Stimulated activated CD4-positive, alpha-beta T cell treated with anti-CD3 and anti-CD28 coated beads, Interleukin-15, amount 100 ng/mL, for 1 hour (primary cell): ENCODE results near the gene ITGBL1.
"Not testable (repeated sequence)": the region's sequence is repeated elsewhere in the genome, so short reads cannot be mapped to it uniquely, and the experiment has no call there.

Source experiments
- DNase-seq, 2 donors: peaks; one replicate each; pipeline ENCODE4 v3.0.0-alpha.2; 2020; ENCODE audit warnings: low read depth in 1 of 2, low spot score in 1 of 2

The ITGBL1 gene

DNA sequence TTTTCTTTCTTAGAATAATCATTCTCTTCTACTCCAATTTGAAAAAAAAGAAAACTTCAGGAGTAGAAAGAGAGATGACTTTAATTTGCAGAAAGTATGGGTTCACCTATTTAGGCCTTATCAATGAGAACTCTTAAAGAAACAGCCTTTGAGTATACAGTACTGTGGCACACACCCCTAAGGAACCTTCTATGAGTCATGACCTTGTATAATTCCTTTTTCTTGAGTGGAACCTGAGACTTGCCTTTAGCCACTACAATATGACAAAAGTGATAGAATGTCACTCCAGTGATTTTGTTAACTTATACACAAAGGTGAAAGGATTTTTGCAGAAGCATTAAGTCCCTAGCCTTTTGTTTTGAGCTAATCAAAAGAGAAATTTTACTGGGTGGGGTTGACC lies 58.7 kb downstream of the ITGBL1 start:
- no peak for DNase-seq

DNA sequence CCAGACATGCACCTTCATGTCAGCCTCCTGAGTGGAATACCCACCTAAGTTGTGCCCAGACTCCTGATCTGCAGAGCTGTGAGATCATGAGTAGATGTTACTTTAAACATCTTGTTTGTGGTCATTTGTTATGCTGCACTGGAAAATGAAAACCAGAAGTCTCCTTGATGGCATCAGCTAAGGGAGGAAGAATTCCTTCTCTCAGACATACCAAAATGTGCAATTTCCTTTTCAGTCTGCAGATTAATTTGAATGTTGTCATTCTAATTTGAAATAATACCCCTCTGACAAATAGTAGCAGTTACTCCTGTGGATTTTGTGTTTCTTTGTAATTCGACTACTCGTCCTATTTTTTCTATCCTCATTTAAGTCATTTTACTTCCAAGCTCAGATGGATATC lies 59.3 kb downstream of the ITGBL1 start:
- DNase-seq: no peak

DNA sequence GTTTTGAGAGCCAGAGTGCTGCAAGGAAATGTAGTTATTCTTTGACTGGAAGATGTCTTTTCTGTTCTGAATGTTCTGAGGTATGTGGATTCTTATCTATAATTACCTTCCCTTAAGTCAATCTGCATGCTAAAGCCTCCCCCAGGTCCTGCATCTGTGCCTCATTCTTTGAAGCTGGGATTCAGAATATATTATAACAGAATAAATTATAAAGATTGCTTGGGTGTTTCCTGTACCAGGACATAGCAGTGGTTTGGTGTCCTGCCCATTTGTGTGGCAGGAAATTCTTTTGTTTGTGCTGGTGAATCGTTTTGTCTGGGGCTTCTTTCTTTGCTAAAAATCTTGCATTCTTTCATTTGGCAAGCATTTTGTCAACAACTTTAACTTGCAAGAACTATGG lies 60.2 kb downstream of the ITGBL1 start:
- DNase-seq: no peak

DNA sequence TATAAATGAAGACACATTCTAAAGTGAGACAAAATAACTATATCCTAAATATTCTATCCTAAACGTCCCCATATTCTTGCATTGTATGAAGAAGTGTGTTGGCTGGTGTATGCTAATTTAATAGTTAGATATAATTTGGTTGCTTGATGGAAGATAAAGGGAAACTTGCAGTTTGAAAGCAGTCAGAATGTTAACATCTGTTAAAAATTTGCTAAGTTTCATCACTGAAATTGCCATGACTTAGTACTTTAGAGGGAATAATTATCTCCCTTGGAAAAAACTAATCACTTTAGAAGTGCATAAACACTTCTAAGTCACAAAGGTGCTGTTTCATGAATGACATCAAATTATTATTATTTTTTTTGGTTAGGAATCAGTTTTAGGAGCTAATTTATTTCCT lies 61.6 kb downstream of the ITGBL1 start:
- no peak for DNase-seq

DNA sequence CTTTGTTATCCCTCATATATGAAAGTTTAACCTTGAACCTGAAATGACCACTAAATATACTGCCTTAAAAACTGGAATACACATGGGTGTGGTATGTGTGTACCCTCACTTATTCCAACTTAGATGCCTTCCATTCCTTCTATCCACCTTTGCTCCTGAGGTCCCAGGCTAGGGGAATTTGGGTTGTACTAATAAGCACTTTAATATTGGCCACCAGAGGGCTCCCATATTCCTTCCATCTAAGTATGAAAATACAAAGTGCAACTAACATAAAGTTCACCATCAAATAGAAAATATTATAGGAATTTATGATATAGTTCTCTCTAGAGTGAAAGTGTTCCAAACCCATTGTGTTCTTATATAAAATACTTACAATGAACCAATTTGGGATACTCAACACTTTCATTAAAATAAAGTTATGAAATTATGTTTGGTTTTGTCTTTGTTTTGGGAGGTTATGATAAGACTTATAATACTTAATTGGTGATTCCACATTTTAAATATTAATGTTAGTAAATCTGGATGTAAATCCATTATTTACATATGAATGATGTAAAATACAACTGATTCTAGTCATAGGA lies 62.3 kb downstream of the ITGBL1 start:
- DNase-seq: no peak

DNA sequence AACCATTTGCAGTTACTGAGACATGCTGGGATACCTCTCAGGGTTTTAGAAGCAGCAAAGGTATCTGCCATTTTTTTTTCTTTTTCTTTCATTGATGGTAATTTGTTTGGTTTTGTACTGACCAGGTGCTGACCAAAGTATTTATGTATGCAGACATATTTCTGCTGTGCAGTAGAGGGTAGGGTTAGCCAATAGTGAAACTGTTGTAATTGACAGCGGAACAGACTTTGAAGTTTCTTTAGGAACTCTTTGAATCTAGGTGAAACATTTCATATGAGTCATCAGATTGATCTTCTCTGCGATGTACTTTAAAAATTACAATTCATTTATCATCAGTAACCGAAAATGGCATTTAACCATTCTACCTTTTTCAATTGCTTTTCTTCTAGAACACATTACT lies 63.0 kb downstream of the ITGBL1 start:
- no peak for DNase-seq

DNA sequence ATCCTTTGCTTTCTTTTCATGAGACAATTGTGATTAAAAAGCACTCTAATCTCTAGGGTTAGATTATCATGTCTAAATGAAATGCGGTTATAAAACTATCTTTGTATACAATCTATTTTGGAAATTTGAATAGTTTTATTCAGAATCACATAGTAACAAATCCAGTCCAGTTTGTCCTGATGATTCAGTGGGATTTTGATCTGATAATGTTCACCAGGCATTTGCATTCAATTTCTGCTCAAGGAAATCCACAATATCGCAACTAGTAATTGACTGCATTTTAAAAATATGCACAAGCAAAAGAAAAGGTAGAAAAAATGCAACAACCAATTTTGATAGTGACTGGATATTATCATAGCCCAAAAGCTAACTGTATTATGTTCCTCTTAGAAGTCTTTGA lies 63.8 kb downstream of the ITGBL1 start:
- no peak for DNase-seq

DNA sequence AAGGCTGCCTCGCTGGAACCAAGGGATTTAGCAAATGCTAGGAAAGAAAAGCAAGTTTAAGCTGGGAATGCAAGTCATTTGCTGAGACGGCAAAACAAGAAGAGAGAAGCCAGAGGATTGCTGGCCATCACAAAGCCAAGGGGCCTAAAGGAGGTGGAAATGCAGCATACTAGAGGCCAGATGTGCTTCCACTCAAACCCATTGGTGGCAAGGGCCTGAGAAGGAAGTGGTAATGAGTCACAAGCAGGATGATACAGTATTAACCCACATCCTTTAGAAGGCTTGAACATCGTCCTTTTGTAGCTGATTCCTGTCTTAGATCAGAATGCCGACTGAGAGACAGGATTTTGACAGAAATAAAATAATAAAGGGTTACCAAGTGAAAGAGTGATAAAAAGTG lies 68.2 kb downstream of the ITGBL1 start:
- DNase-seq: no peak

DNA sequence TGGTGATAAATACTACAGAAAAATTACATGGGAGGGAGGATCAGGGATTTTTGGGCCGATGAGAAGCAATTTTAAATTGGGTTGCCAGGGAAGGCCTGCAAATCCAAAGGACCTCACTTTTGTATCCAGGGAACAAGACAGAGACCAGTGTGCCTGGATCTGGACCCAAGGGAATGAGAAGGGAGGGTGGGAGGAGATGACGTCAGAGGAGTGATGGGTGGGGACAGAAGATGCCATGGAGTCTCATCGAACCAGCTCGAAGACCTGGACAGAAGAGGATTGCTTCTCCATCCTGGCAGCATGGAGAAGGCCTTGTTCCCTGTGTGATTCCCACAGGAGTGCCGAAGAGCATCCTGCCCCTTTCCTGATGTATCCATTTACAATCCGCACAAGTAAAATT lies 68.9 kb downstream of the ITGBL1 start:
- DNase-seq: no peak

DNA sequence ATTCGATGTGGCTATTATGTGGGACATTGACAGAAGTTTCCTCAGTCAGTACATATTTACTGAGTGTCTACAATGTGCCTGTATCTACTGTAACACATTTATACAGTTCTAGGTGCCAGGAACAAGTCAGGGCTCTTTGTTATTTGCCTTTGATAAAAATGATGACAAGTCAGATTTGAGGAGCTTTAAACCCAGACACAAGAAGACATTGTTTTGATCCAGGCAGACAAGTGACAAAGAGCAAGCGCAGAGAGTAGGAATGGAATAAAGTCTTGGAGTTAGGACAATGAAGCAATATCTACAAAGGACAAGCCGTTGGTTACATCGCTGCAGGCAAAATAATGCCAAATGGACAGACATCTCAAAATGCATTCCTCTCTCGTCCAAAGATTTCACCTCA lies 70.1 kb downstream of the ITGBL1 start:
- DNase-seq: no peak

DNA sequence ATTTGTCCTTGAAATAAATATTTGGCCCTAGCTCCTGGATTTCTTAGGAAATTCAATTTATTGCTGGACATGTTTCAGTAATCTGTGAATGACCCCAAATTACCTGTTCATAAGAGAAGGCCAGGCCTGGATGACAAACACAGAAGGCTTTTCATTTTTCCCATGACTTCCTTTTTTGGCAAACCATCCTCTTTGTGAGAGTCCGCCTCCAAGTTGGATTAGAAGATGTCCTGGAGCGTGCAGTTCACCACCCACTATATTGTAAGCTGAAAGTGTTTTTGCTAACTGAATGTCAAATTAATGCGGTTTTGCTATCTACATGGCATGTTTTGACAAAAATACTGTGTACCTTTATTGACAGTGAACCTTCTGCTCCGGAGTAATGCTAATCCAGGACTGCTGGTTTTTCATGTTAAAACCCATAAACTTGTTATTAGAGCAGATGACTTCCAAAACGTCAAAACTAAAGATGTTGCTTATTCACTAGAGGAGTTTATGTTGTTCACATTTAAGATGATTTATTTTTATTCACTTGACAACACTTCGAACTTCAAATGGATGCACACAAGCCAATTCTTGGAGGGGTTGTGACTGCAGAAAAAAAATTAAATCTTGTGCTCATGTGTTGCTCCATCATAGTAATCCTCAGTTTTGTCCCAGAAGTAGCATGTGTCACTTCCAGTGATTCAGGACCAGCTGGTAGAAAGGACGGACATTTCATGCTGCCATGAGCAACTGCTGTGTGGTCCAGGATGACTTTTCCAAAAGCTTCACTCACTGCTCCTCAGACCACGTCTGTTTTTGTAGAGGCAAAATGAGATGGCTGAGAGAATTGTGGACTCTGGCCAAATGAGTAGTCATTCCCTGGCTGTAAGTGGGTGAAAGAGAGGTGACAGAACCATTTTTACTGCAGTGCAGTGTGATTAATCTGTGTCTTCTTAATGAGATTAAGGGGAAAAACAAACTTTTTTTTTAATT lies 71.0 kb downstream of the ITGBL1 start:
- DNase-seq: no peak

DNA sequence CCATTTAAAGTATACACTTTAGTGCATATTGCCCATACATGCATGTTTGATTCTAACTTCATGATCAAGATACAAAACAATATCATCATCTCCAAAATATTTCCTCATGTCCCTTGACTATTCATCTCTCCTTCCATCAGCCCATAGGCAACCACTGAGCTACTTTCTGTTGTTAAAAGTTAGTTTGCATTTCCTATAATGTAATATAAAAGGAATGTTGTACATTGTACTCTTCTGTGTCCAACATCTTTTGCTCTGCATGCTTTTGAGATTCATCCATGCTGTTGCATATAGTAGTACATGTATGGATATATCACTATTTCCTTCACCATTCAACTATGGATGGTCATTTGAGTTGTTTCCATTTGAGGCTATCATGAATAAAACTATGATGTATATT lies 74.7 kb downstream of the ITGBL1 start:
- no peak for DNase-seq

DNA sequence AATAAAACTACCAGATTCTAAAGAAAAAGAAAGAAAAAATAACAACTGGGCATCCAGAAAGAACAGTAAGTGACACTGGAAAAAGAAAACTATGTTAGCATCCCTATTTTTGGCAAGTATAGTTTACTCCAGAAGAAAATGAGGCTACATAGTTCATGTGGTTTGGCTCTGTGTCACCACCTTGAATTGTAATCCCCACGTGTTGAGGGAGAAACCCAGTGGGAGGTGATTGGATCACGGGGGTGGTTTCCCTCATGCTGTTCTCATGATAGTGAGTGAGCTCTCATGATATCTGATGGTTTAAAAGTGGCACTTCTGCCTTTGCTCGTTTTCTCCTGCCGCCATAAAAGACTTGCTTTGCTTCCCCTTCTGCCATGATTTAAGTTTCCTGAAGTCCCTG lies 76.9 kb downstream of the ITGBL1 start:
- no peak for DNase-seq

DNA sequence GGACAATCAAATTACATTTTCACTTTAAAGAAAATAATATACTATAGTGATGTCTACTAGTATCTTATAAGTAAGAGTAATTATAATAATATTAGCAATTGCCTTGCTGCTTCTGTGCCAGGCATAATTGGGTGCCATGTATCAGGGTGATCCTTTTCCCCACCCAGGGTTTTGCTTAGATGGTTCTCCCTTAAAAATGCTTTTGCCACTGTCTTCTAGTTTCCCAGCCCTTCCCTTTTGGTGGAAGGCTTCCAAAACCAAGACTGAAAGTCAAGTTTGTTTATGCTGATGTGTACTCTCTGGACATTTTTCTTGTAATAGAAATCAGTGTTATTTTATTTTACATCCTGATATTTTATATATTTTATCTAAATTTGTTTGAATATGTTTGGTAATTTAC lies 77.8 kb downstream of the ITGBL1 start:
- DNase-seq: no peak

DNA sequence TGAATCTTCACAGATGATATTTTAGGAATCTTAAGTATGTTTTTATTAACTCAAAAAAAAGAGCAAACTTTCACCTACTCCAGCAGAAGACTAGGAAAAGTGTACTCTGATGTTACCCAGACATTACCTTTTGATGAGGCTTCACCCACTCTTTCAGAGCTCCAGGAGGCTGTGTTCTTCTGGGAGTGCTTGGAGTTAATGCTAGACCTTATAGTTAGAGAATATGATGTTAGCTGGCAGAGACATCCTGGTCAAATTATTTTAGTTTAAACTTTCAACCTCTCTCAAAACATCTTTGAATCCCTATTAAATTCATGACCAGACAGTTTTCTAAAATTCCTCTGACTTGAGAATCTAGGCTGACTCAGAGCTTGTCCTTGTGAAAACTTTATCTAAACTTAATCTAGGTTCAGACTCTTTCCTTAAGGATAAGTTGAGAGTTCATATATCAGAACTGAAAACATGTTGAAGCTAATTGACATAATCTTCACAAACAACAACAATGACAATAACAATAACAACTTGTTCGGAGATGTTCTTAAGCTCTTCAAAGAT lies 82.8 kb downstream of the ITGBL1 start:
- no peak for DNase-seq

DNA sequence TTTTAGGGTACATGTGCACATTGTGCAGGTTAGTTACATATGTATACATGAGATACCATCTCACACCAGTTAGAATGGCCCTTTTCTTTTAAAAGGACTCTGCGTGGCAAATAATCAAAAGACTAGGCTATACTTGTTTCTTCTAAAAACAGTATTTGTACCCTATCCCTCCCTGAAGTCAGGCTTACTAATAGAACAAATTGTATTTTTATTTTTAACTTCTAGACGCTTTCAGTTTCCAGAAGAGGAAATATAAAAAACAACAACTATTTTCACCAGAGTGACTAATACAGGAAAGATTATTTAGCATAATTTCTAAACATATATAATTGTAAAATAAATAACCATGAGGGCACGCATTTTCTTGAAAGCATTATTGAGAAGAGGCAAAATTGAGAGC lies 83.6 kb downstream of the ITGBL1 start:
- DNase-seq: no peak

DNA sequence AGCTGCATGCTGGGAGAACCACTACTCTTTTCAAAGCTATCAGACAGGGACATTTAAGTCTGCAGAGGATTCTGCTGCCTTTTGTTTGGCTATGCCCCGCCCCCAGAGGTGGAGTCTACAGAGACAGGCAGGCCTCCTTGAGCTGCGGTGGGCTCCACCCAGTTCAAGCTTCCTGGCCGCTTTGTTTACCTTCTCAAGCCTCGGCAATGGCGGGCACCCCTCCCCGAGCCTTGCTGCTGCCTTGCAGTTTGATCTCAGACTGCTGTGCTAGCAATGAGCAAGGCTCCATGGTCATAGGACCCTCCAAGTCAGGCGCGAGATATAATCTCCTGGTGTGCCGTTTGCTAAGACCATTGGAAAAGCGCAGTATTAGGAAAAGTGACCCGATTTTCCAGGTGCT lies 92.1 kb downstream of the ITGBL1 start:
- not testable (repeated sequence) for DNase-seq

DNA sequence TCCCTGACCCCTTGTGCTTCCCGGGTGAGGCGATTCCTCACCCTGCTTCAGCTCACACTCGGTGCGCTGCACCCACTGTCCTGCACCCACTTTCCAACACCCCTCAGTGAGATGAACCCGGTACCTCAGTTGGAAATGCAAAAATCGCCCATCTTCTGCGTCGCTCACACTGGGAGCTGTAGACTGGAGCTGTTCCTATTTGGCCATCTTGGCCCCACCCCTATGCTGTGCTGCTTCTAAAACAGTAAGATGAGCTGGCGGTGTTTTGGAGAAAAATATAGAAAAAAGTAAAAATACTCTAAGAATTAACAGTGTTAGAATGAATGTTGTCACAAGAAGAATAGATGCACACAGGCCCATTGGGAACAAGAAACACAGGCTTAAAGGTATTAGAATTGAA lies 92.5 kb downstream of the ITGBL1 start:
- no peak for DNase-seq

DNA sequence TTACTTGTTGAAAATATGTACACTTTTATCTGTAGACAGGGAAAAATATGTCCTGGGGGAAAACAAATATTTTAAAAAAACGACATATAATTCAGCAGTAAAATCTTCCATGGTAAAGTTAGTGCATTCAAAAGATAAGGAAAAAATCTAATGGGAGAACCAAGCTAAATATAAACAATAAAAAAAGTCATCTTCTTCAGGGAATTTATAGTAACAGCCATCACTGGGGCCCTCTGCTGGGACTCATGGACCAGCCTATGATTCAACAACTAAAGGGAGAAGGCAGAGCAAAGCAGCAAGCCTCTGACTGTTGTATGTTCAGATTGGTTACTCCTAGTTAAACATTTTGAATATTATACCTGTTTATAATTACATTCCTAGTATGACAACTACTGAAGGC lies 93.0 kb downstream of the ITGBL1 start:
- DNase-seq: no peak

DNA sequence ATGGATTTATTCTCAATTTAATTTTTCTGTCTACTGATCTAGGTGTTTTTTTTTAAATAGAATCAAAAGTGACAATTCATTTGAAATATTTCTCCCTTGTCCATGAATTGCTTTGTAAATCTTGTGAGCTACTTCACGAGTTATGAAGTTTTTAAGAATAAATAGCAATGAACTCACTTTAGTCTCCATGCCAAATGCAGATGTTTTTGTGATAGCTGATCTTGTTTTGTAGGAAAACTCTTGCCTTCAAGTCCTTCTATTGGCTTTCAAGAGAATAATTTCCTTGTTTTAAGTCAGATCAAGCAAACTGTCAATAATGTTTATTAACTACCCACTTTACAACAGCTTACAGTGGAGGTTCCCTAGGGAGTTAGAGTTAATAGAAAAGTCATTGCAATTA lies 99.8 kb downstream of the ITGBL1 start:
- DNase-seq: no peak

DNA sequence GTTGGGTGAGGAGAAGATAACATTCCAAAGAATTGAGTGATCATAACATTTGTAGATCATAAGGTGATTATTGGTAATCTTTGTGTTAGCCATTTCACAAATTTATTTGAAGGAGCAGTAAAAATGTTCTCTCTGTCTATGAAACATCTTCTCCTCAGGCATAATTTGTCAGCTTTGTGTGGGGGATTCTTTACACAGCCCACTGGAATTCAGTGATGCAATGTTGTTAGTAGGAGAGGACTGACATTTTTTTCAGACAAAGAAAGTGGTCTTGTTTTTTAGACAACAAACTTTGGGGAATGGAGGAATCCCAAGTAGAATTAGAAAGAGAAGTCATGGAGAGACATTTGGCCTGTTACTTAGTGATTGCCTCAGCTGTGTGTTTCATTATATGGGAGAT lies 100.3 kb downstream of the ITGBL1 start:
- DNase-seq: no peak

DNA sequence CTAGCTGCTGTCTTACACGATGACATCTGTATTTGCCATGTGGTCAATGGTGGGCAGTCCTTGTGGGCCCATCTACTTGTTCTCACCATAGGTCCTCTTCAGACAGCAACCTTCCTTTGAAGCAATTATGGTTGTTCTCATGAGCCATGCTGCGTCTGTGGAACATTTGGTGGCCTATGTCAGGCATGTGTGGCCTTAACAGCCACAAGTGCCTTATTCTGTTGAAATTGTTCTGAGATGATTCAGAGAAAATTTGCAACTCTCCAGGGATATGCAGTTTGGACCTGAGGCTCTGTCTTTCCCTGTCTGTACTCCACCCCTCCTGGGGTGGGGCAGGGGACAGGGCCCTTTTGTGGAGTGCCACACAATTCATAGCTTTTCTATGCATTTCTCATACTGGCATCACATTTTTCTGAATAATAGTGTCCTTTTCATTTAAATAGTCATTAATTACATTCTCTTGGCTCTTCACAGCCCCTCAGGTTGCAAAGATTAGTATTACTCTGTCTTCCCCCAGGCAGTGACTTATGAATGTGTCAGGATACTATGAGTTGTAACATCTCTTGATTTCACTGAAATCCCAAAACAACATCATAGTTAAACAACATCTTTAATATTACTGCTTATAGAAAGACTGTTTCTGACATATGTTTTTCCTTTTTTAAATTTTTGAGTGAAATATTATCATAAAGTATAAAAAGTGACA lies 102.1 kb downstream of the ITGBL1 start:
- no peak for DNase-seq
